GM19324 (cell line): ENCODE results near the gene IL12RB2.
"Not testable (repeated sequence)": the region's sequence is repeated elsewhere in the genome, so short reads cannot be mapped to it uniquely, and the experiment has no call there.

ENCODE experiments used
- ATAC-seq: cut with Tn5 transposase; IDR thresholded peaks from one replicate; pipeline ENCODE4 v1.9.1; 2021; ENCODE audit warnings: mild to moderate bottlenecking, moderate library complexity; ENCODE audit not compliant: unreplicated experiment, low FRiP score

IL12RB2 gene

DNA sequence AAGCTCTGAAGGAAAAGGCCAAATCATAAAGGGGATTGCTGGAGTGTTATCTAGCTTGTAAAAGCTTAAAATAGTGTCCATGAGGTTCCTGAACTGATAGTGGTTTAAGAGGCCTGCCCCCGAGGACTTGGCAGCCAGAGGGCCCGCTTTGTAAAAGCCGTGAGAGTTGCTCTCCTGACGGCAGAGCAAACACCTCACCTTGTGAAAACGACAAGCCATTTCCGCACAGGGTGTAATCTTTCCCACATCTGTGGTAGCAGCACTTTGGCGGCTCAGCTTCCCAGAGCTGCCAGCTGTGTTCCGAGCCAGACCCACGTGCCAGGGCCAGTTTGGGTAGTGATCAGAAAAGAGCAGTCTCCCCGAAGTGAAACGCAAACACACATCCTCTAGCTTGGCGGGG, 85.6 kb downstream of the IL12RB2 start:
- ATAC-seq = no peak

DNA sequence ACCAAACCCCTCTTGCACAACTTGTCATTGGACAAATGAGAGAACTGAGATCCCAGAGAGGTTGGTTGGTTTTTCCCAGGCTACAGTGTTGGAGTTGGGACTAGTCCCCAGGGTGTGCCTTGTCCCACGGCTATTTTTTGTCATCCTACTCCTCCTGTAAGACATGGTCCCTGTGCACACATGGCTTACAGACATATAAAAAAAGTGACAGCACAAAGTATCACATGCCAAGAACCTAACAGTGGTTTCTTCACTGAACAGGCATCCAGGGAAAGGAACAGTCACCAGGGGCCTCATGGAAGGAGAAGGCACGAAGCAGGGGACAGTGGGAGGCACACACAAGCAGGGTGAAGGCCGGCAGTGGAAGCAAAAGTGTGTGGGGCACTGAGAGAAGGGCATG, 86.1 kb downstream of the IL12RB2 start:
- no peak for ATAC-seq

DNA sequence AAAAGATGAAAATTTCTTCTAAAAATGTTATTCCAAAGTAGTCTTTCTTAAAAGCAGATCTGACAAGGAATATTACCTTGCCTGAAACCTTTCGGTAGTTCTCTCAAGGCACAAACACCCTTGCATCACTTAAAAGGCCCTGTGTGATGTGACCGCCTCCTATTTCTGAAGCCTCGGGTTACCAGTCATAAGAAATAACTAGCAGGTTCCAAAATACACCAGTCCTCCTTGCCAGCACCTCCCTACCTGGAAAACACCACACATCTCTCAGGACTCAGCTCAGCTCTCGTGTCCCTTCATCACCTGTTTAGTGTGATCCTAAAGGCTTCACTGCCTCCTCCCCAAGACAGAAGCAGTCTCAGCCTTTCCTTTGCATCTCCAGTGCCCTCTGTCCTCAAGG, 86.9 kb downstream of the IL12RB2 start:
- ATAC-seq = no peak

DNA sequence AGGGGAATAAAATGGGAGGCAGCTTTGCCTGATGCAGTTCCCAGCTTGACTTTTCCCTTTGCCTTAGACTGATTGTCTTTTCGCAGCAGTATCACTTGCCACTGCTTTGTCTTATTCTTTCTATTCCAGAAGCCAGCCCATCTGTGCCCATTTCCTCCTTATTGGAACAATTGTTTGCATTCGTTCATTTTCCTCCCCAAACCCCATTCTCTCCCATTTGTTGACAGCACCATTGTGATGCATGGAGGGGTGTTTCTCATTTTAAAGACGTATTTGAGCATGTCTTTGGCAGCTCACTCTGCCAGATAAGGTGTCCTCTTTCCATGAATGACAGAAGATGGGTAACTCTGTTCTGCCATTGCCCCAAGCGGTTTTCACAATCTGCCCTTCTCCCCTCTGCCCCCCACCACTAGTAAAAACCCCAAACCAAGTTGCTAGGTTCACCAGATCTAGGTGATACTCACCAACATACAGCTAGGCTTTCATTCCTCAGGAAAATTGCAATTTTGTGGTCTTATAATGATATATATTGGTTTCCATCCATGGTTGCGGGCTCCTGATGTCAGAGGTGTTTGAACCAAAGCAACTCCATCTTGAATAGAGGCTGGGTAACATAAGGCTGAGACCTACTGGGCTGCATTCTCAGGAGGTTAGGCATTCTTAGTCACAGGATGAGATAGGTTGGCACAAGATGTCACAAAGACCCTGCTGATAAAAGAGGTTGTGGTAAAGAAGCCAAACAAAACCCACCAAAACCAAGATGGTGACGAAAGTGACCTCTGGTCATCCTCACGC, 91.7 kb downstream of the IL12RB2 start:
- no peak for ATAC-seq

DNA sequence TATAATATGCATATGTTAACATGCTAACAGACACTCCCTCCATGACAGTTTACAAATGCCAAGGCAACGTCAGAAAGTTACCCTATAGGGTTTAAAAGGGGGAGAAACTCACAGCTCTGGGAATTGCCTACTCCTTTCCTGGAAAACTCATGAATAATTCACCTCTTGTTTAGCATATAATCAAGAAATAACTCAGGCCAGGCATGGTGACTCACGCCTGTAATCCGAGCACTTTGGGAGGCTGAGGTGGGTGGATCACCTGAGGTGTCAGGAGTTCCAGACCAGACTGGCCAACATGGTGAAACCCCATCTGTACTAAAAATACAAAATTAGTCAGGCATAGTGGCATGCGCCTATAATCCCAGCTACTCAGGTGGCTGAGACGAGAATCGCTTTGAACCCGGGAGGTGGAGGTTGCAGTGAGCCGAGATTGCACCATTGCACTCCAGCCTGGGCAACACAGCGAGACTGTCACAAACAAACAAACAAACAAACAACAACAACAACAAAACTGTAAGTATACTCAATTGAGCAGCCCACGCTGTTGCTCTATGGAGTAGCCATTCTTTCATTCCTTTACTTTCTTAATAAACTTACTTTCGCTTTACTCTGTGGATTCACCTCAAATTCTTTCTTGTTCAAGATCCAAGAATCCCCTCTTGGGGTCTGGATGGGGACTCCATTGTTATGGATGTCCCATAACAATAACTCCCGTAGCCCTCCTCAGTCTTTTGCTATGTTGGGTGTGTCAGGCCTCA, 92.5 kb downstream of the IL12RB2 start:
- ATAC-seq = not testable (repeated sequence)

DNA sequence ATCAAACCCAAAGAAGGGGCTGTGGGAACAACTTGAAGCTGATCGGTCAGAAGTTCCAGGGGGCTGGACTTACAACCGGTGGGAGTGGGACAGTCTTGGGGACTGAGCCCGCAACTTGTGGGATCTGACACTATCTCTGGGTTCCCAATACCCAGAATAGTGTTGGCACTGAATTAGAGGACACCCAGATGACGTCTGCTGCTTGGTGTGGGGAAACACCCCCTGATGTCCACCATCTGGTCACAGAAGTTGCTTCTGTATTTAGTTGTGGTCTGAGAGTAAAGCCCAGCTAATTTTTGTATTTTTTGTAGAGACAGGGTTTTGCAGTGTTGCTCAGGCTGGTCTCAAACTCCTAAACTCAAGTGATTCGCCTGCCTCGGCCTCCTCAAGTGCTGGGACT, 93.8 kb downstream of the IL12RB2 start:
- ATAC-seq = no peak

DNA sequence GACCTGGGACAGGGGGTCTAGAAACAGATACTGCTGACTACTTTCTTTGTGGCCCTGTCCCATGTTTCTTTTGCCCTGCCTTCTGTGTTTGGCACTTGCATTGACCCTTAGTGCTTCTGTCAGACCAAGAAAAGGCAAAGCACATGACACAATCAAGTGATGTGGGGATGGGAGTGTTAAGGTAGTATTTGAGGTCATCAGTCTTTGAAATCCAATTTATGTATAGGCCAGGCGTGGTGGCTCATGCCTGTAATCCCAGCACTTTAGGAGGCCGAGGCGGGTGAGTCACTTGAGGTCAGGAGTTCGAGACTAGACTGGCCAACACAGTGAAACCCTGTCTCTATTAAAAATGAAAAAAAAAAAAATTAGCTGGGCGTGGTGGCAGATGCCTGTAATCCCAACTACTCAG, 96.5 kb downstream of the IL12RB2 start:
- ATAC-seq = no peak

DNA sequence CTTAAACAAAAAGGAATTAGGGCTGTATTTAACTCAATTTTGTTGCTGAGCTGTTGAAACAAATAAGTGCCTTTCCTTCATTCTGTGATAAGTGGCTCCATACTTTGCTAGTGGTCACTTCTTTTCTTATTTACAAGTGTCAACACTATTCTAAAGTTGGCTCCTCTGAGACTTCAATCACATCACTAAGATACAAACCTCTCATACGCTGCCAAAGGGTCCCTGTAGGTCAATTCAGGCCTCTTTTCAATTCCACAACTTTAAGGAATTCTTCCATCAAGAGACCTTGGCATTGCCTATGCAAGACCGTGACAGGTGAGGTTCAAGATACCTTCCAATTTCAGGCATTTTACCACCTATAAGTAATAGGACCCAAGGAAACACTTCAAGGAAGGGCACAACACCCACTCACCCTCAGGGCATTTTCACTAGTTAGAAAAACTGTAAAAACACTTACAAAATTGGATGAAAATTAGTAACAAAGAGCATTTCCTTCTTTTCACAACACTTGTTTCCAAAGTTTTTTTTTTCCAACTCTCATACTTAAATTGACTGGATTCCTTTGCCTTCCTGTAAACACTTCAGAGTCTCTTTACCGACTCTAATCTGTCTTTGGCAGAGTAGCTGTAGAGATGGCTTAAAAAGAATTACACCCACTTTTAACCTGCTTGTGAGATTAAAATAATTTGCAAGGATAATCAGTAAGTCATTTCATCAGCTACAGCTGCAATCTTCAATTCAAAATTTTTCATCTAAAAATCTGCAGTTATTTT, 98.0 kb downstream of the IL12RB2 start:
- no peak for ATAC-seq

DNA sequence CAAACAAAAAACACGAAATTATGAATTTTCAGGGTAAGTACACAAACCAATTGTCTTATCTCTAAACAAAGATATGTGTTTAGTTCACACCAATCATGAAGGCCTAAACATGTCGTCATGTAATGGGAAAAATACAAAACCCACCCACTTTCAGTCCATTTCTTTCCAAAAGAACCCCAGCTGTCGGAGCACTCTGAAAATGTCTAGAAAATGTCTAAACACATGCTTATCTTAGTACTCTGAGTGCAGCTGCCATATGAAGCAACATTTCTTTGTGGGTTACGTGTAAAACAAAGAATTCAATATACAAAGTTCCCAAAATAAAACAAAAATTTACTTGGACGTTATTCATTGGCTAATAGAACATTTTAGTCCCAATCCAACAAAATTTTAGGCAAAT, 99.8 kb downstream of the IL12RB2 start:
- ATAC-seq = no peak

DNA sequence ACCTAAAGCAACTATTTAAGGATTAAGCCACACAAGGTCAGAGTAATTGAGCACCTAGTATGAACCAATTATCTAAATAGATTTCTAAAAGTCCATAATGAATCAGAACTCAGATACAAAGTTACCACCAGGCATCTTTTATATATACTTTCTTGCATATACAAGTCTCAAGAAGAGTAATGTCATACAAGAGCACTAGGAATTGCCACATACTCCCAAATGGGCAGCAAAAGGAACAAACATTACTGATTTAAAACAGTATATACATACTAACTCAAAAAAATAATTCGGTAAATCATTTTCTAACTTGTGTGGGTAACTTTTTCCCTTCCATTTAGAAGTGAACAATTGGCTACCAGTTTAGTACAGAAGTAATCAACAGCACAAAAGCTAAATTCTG, 100.5 kb downstream of the IL12RB2 start:
- no peak for ATAC-seq

DNA sequence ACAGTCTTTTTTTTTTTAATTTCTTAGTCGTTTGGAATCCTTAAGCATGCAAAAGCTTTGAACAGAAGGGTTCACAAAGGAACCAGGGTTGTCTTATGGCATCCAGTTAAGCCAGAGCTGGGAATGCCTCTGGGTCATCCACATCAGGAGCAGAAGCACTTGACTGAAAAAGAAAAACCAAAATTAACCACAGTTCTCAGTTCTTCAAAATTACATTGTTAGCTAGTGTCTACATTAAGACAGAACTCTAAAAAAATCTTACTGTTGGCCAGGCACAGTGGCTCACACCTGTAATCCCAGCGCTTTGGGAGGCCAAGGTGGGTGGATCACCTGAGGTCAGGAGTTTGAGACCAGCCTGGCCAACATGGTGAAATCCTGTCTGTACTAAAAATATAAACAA, 105.4 kb downstream of the IL12RB2 start:
- ATAC-seq = not testable (repeated sequence)

DNA sequence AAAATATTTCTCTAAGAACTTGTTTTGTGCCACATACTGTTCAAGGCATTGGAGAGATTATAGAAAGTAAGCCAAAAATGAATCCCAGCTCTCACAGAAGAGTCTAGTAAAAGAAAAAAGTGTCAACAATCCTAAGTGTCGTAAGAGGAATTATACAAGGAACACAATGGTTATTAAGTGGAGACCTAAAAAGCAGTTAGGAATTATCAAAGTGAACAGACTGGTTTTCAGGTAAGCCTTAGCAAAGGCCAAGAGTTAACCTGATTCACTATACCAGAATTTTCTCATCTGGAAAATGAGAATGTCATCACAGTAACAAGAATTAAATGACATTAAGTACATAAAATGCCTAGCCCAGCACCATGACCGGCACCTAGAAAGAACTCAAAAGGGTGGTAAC, 106.9 kb downstream of the IL12RB2 start:
- ATAC-seq = no peak

DNA sequence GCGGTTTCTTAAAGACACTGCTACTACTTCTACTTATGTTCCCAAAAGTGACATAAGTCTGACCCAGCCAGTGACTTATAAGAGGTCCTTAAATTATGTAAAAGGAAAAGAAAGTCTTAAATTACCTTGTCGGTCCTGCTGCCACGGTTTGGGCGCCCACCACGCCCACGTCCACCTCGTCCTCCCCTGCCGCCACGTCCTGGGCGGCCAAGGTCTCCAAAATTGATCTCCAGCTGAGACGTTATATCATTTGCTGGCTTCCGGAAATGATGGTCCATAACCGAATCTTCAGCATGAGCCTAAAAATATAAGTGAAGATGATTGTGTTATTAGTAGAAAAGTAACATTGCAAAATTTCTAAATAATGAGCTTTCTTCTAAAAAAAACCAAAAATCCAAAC, 107.4 kb downstream of the IL12RB2 start:
- ATAC-seq = no peak

DNA sequence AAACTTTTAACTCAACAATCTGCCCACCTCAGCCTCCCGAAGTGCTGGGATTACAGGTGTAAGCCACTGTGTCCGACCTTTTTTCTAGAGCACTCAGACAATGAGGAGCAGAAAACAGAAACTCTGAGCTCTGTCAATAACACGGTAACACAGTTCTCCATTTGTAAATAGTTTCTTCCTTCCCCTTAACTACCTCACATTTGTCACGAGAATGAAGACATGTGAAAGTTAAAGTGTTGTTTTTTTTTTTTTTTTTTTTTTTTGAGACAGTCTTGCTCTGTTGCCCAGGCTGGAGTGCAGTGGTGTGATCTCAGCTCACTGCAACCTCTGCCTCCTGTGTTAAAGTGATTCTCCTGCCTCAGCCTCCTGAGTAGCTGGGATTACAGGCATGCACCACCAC, 110.1 kb downstream of the IL12RB2 start:
- ATAC-seq = not testable (repeated sequence)

DNA sequence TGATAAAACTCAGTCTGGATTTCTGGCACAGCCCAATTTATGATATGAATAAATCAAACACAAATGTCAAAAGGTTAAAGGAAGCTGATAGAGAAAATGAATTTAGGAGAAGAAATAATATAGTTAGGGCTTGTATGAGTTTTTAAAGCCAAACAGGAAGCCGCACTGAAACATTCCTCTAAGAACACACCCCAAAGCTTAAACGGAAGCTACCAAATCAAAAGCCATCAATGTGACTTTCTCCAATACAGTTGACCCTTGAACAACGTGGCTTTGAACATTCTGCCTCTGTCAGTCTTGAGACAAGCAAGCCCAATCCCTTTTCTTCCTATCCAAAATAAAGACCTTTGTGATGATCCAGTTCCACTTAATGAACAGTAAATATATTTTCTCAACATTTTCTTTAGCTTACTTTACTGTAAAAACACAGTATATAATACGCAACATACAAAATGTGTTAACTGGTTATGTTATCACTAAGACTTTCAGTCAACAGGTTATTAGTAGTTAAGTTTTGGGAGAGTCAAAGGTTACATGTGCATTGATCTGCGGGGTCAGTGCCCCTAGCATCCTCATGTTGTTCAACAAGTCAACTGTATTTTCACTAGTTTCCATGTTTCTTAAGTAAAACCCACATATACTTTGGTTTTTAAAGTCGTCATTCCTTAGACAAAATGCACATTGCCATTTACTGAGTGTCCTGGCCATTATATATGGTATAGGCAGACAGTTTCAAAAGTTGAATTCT, 111.3 kb downstream of the IL12RB2 start:
- no peak for ATAC-seq

DNA sequence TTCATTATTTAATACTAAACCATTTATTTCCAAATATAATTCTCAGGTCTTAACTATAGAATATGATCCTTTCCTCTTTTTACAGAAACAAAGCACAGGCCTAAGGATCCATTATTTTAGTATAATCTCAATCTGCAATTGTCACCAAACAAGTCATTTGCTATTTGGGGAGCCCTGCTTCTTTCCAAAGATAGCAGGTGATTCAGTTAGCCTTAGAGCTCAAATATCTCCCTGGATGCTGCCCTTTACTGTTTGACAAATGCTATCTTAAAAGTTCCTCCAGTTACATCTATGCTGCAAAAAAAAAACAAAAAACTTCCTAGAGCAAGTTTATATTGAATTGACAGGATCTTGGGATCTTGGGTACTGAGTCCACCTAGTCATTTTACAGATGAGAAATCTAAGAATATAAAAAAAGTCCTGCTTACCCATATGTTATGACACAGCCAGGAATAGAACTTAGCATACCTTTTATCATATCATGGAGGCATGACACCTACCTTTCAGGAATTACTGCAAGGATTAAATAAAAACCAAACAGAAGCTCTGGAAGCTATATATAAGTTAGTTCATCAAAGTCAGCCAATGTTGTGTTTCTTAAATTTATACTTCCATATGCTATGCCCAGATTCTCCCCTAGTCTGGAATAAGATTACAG, 113.3 kb downstream of the IL12RB2 start:
- ATAC-seq = no peak

DNA sequence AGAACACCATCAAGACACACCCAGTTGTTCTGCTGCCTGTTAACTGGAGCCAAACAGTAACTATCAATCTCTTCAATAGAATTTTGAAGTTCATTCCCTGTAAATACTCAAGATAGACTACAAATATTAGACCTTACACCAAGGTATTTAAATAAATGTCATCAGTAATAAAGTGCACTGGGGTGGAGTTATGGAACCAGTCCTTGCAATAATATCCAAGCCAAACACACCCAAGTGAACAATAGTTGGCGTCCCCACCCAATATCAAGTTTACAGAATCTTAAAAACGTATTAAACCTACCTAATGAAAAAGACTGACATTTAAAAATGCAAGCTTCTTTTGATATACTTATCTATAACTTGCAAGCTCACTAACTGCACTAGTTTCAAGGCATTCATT, 119.8 kb downstream of the IL12RB2 start:
- ATAC-seq = no peak

DNA sequence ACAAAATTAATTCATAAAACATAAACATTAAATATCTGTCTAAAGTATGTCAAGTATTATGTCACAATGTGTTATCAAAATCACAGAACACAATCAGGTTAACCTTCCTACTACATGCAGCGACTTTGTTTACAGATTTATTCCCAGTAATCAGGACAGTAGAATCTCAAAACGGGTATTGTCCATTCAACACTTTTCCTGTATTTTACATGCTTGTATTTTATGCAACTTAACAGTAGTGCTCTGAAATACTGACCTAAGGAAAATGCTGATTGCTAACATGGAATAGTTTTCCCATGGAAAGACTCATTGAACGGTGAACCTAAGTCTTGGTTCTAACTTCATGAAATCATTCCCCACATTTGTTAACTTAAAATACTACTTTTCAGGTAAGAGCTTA, 120.3 kb downstream of the IL12RB2 start:
- no peak for ATAC-seq

DNA sequence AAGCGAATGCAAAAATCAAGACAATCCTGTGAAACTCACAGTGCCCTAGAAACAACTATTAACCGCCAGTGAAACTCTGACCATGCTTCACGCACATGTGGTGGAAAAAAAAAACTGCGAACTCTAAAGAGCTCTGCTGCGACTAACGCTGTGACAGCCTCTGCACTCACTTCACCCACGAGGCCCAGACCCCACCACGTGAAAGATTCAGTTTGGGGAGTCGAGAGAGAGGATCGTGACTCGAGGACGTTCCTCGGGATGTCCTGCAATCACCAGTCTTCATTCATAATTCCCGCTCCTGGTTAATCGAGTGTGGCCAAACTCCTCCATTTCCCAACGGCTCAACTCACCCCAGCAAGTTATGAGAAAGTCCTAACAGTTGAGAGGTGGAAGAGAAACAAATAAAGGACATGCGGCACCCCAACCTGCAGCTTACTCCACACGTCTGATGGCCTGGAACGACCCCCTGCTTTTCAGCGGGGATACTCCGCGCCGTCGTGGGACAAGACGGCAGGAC, 121.4 kb downstream of the IL12RB2 start:
- ATAC-seq = no peak
